Stimulated activated CD4-positive, alpha-beta T cell treated with anti-CD3 and anti-CD28 coated beads, Interleukin-1b, Interleukin-23, amount 100 ng/mL, for 24 hours (primary cell): ENCODE results near the gene RNF220.
"Not testable (repeated sequence)": the region's sequence is repeated elsewhere in the genome, so short reads cannot be mapped to it uniquely, and the experiment has no call there.

Experiments used
- DNase-seq, 4 experiments: peaks; one replicate each; pipeline ENCODE4 v3.0.0-alpha.2; 2020; ENCODE audit warnings: low read depth in 4 of 4, low spot score in 1 of 4

Gene RNF220

DNA sequence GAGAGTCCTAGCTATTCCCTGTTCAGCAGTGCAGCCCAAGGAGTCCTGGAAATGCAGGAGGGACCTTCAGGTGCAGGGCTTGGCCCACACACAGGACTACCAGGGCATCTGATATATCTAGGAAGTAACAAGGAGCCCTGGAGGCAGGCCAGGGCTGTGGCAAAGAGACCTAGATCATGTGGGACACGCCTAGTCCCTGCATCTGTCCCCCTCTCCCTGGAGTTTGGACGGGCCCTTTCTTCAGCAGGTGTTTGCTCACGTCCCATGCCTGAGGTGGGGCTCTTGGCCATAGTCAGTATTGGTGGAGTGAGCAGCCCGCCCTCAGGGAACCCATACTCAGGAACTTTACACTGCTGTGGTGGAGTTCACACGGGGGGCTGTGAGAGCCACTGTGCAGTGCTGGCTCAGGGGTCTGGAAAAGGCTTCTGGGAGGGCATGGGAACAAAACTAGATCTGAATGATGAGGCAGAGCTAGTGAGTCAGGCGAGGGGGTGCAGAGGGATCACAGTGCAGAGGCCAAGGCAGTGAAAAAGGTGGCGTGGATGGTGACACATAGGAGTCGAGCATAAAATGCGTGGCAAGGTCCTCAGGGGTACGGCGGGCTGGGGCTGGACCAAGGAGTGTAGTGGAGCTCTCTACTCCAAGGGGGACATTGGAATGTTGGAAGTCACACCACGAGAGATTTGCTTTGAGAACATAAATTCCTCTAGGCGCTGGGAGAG lies 243.6 kb downstream of the RNF220 start:
- DNase-seq: no peak

DNA sequence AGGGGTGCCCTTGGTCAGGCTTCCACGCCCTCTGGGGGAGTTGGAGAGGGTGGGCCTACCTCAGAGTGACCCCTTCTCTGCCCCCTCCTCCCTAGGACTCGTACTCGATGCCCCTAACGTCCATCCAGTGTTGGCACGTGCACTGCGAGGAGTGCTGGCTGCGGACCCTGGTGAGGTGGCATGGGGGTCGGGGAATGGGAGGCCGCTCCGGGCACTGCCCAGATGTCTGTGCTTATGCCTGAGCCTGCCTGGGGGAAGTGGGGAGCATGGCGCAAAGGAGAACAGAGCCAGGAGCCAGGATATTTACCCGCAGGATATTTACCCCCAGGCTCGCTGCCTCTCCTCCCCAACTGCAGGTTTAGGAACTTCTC lies 244.7 kb downstream of the RNF220 start:
- DNase-seq: no peak

DNA sequence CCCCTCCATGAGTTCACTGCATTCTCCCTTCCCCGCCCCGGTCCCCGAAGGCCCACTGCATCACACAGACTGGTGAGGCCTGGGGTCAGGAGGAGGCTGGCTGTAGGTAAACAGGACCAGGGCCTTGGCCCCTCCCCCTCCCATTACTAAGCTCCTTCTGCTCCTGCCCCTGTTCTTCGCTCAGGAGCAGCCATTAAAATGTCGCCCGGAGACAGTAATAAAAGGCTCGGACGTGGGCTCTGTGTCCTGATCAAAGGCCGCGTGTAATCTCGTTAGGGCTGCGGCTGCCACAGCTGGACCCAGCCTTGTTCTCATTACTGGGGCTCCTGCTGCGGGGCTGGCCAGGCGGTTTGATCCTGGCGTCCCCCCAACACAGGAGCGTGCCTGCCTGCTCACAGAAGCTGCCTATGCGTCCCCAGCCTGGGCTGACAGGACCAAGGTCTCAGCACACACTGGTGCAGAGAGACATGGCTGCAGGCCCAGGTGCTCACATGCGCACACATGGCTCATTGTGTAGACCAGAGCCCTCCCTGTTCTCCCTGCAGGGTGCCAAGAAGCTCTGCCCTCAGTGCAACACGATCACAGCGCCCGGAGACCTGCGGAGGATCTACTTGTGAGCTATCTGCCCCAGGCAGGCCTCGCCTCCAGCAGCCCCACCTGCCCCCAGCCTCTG lies 245.2 kb downstream of the RNF220 start:
- DNase-seq: no peak

DNA sequence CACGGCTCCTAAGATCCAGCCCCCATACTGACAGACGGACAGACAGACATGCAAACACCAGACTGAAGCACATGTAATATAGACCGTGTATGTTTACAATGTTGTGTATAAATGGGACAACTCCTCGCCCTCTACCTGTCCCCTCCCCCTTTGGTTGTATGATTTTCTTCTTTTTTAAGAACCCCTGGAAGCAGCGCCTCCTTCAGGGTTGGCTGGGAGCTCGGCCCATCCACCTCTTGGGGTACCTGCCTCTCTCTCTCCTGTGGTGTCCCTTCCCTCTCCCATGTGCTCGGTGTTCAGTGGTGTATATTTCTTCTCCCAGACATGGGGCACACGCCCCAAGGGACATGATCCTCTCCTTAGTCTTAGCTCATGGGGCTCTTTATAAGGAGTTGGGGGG lies 246.0 kb downstream of the RNF220 start:
- DNase-seq: no peak

DNA sequence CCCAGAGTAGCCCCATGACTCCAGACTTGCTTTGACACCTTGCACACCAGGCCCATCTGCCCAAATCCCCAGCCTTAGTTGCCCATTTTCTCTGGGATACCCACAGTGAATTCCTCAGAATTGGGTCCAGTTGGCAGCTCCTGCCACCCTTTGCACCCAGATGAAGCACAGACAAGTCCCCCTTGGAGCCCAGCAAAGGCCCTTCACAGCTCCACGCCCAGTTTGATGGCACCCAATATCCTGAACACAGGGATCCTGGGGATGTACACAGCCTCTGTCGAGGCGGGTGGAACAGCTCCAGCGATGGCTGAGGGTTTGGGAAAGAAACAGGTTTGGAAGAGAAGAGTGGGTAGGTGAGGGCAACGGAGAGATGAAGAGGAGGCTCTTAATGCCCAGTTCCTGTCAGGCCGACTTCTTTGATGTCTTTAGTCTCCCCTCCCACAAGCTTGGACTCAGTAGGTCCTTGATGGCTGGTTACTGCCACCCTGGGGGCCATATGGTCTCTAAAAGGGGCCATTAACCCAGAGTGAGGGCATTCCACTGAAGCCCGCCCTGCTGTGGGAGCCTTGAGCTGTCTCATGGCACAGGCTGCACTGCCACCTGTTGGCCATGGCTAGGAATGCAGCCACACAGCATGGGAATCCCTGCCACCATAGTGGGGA lies 247.5 kb downstream of the RNF220 start:
- DNase-seq: peak; percentile 51 to 67 (median 63)

DNA sequence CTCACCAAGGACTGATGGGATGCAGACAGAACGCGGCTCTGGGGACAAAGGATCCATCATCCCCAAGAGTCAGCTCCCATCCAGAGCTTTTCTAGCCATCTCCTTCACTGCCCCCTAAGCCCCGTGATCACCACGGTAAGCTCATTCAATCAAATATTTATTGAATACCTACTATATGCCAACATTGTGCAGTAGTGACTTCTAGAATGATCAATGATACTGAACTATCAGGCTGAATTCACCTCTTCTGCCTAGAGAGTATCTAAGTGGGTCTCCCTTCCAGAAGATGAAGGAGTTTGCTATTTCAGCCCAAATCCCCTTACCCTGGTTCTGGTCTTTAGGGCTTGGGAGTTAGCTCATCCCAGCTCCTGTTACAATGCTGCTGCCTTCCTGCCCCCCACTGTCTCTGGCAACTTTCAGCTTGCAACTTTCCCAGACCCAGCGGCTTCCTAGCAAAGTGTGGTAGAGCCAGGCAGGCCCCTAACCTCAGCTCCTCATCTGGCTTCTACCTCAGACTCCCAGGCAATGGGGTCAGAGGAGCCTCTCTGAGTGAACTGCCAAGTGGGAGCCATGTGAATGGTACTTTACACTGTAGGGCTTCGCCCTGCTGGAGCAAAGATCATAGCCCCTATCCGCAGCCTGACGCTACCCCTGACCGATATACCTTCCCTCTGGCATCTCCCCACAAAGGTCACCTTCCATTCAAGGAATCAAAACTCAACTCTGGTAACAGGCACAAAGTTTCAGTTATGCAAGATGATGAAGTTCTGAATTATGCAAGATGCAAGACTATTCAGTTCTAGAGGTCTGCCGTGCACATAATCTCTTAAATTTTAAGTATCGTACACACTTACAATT lies 248.3 kb downstream of the RNF220 start:
- no peak for DNase-seq

DNA sequence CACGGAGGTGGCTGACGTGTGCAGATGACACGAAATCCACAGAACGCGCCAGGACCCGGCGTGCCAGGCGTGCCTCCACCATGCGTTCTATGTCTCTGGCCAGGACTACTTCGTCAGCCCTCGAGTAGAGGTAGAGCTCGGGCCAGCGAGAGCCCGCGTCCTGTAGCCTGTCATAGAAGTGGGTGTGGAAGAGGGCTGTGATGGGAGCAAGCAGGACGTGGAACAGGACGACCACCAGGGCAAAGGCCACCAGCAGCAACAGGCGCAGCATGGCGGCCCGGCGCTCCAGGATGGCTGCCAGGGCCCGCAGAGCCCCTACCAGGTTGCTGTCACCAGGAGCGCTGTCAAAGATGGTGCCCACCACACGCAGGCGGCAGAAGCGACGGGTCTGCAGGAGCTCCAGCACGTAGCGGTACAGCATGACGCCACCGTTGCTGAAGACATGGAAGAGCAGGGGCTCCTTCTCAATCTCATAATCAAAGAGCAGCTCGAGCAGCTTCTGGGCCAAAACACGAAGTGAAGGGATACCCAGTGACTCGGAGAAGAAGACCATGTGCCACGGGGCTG lies 249.6 kb downstream of the RNF220 start:
- no peak for DNase-seq

DNA sequence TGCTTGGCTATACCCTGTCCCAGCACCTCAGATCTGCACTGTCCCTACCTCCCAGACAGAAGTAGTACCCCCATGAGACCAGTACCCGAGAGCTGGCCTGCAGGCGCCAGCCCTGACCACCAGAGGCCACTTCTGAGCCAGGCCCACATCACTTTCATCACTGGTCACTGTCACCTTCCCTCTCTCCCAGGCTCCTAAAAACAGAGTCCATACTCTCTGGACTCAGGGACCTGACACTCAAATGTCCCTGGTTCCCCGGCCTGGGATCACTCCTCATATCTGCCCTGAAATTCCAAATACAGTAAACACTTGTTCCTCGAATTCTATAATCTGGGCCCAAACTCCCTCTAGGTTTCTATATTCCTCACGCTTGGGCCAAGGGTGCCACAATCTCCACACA lies 250.6 kb downstream of the RNF220 start:
- no peak for DNase-seq

DNA sequence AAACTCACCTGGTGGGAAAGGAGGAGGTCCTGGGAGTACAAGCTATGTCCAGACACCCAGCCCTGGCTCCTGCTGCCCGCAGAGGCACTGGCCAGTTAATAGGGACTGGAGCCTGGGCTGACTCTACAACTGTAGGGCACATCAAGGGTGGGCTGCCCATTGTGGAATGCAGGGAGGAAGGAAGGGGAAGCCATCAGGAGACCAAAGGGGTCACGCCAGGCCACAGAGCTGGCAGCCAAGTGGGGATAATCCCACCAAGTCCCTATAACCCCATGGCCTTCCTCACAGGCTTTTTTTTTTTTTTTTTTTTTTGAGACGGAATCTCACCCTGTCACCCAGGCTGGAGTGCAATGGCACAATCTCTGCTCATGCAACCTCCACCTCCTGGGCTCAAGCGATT lies 254.5 kb downstream of the RNF220 start:
- no peak for DNase-seq

DNA sequence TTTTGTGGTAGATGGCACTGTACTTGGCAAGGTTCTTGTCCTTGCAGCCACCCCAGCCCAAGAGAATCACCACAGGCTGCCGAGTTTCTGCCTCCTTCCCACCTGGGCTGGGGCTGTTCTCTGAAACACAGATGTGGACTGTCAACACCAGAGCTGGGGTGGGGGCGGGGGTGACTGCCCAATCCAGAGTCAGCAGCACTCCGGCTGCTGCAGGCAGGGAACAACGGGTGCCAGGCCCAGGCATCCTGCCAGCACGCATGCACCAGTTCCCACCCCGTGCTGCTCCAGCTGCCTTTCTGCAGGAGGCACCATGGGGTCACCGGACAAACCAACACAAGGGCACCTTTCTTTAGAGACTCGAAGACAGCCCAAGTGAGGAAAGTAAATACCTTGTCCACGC lies 255.1 kb downstream of the RNF220 start:
- no peak for DNase-seq

DNA sequence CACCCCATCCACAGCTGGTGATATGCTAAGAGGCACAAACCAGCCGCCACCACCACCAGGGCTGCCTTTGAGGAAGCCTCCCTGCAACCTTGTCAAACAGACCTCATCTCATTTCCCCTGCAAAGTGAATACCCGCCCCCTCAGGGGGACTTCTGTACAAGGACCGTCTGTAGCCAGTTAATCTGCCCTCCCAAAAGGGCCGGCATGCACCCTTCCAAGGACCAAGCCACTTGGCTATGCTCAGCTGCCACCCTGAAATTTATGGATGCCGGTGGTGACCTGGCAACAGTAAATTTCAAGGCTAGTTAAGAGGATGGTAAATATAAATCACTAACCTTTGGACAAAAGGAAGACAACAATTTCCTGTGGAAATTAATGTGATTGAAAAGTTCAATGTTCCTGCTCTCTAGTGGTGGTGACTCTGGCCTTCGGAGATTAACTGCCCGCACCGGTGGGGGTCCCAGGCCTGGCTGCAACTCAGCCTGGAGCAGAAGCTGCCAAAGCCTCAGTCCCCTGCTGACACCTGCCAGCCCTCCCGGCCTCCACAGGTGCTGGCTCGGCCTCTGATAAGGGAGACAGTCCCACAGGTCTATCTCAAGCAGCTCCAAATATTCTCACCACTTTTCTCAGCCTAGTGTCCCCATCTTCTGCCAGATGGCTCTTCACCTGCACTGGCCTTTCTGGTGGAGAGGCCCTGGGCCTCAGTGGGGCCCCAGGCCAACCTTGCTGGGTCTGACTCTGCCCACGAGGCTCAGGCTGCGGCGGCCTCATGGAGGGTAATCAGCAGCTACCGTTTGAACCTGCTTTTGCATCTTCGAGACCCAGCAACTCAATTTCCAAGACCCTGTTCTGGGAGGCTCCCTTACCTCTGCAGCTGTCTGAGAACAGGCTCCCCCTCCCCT lies 257.0 kb downstream of the RNF220 start:
- DNase-seq: no peak

DNA sequence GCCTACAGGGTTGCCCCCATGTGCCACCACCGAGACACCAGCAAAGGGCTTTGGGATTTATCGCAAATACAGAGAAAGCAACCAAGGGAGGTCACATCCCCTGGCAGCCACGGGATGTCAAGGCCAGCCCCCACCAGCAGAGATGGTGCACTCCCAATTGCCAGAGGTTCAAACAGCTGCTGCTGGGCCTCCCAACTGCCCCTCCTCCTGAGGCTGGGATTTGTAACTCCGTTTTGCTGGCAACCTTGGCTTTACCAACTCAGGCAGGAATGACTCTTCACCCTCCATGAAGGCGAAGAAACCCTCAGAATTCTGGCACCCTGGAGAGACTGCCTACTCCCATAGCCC lies 257.6 kb downstream of the RNF220 start:
- DNase-seq: no peak

DNA sequence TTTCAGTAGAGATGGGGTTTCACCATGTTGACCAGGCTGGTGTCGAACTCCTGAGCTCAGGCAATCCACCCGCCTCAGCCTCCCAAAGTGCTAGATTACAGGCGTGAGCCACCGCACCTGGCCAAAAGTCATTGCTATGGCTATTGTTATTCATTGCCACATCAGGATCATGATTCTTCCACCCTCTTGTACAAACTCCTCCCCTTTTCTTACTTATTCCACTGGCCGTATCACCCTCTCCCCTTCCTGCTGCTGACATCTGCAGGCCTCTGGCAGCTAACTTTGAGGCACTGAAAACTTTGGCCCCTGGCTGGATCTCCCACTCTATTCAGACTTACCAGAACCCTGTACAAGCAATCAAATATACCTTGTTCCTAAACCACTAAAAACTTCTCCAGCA lies 258.4 kb downstream of the RNF220 start:
- no peak for DNase-seq

DNA sequence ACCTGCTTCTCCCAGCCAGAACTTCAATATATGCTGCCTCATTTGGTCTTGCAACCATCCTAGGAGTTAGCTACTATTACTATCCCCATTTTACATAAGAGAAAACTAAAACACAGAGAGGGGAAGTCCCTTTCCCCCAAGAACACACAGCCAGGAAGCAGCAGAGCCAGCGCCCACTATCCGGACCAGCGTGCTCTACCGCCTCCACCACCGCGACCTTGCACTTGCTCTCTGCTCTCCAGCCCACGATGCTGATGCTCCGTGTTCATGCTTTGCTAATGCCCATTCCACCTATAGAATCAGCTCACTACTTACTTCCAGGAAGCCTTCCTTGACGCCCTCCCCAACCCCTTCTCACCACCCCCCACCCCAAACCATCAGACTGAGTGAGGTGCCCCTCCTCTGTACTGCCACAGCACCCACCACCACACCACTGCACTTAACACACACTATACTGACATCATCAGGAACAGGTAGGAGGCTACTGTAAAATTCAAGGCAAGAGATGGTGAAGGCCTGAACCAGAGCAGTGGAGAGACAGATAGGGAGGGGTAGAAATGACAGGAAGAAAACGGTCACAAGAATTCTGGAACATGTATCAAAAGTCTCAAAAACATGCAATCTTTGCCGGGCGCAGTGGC lies 259.8 kb downstream of the RNF220 start:
- DNase-seq: peak in 3 of 4 experiments; percentile 10 to 18 (median 14)

DNA sequence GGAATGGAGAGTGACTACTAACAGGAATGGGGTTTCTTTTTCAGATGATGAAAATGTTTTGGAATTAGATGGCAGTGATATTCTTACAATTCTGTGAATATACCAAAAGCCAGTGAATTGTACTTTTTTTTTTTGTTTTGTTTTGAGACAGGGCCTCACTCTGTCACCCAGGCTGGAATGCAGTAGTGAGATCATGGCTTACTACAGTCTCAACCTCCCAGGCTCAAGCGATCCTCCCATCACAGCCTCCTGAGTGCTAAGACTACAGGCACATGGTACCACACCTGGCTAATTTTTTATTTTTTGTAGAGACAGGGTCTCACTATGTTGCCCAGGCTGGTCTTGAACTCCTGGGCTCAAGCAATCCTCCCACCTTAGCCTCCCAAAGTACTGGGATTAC lies 261.7 kb downstream of the RNF220 start:
- not testable (repeated sequence) for DNase-seq

DNA sequence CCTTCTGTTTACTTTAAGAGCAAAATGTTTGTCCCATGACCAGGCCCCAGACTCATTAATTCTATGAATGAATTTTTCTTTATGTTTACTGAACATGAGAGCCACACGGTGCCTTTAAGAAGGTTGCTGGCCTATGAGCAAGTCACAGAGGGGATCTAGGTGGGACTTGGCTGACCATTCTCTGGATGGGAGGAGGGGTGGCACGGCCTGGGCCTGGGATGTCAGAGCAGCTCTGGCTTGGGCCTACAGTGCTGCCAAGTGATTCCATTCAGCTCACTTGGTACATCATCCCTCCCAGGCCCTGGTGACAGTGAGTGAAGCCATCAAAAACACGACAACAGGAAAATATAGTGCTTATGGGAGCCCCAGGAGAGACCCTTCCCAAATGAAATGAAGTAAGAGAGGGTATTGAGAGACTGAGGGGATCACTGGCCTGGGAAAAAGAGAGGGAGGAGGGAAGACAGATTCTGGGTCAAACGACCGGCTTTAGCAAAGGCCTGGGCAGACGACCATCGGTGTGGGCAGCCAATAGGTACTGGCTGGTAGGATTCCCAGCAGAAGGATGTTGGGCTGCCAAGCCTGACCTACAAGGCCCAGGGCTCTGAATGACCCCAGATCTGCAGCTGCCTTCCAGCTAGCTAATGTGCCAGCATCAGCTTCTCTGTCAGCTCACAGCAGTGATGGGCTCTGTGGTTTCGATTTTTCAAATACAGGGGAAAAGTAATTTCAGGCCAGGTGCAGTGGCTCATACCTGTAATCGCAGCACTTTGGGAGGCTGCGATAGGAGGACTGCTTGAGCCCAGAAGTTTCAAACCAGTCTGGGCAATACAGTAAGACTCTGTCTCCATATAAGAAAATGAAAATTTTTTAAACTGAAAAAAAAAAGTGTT lies 265.9 kb downstream of the RNF220 start:
- no peak for DNase-seq

DNA sequence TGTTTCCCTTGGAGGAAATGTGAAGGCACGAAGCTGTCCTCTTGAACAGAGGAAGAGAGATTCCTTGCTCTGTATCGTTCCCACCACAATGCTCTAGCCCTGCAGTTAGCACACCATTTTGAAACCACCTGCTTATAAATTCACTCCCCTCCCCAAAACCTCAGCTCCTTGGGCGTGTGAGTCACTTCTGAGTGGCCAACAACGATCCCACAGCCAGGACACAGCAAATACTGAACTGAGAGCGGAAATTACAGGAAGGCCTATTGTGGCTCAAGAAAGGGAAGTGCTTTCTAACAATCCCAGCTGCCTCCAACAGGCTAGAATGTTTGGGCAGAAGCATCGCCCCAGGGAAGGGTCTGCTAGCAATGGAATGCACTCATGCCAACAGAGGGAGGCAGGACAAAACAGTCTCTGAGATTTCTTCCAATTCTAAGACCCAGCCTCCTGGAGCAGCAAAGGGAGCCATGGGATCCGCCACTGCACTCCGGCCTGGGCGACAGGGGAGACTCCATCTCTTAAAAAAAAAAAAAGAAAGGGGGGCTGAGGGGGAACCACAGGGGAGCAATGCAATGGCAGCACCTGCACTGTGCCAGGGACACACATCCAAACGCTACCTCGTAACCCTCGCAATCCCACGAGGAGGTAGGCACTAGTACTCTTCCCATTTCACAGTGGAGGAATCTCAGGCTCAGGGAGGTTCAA lies 267.4 kb downstream of the RNF220 start:
- DNase-seq: no peak
